CD4-positive, alpha-beta T cell treated with Interleukin-21 for 1 hour (primary cell): Measurements from ENCODE around the gene NAV3.
"Not testable (repeated sequence)": the region's sequence is repeated elsewhere in the genome, so short reads cannot be mapped to it uniquely, and the experiment has no call there.

Experiments
- DNase-seq: peaks from one replicate; pipeline ENCODE4 v3.0.0-alpha.2; 2020

The NAV3 gene

DNA sequence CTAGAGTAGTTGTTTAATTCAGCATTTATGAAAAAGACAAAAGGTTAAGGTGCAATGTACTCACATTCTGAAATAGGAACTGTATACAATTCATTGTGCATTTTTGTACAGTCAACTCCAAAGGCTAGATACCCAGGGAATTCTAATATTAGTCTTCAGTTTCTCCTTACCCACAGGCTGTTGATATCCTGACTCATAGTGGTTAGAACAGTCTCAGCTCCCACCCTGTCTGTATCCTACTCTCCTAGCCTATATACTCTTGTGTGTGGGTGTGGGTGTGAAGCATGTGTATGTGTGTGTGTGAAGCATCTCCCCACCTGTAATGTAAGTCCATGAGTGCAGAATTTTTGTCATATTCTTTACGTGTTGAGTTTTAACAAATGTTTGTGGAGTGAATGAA is 229.5 kb downstream of the NAV3 start:
- no peak for DNase-seq

- DNase-seq = no peak
Observed at GRCh38 chr12:78062786-78063185, 232.1 kb downstream of the NAV3 start.

DNA sequence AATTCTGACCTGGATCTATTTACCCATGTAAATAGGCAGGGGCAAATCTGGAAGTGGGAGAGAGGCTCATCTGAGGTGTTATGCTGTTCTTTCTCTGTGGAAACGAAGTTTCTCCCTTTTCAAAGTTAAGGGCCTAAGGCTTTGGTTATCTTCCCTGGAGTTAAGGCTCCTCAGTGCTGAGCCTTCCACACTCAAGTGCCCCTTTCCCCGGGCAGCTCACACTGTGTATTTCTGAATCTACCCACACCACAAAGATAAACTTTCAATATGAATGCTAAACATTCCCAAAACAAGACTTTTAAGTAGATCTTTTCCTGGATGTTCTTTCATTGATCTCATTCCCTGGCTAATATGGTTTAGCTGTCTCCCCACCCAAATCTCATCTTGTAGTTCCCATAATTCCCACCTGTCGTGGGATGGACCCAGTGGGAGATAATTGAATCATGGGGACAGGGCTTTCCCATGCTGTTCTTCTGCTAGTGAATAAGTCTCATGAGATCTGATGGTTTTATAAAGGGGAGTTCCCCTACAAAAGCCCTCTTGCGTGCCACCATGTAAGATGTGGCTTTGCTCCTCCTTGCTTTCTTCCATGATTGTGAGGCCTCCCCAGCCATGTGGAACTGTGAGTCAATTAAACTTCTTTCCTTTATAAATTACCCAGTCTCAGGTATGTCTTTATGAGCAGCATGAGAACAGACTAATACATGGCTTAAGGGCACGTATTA is 251.1 kb downstream of the NAV3 start:
- DNase-seq = no peak

- no peak for DNase-seq
Observed at GRCh38 chr12:78085542-78086182, 255.0 kb downstream of the NAV3 start.

- no peak for DNase-seq
Observed at GRCh38 chr12:78086553-78087362, 256.1 kb downstream of the NAV3 start.

DNA sequence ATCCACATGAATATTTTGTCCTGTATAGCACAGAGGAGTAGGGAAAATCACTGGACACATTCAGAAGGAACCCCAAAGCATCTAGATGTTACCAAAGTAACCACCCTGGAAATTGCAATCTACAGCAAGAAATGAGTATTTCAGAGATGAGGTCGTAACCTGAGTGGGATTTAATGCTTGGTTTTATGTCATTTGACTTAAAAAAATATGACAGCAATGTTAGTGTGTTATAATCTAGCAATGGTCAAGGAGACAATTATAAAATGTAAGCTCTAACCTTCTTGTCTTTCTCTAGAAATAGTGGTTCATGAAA is 256.6 kb downstream of the NAV3 start:
- no peak for DNase-seq

DNA sequence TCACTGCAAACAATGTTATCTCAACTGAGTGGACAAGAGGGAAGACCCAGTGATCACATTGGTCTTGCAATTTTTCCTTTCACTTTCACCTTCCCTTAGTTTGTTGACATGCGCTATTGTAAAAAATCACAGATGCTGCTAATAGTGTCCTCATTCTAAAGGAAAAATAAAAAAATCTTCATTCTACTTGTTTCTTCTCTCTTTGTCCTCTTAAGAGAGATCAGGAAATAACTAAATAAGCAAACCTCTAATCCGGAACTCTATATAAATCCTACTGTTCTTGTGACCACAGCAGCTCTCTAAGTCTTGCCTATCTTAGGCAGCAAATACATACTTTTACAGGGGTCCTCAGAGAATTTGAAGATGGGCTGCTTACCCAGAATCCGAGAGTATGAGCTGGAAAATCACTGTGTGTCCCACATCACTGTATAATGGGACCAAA is 257.7 kb downstream of the NAV3 start:
- DNase-seq = no peak

DNA sequence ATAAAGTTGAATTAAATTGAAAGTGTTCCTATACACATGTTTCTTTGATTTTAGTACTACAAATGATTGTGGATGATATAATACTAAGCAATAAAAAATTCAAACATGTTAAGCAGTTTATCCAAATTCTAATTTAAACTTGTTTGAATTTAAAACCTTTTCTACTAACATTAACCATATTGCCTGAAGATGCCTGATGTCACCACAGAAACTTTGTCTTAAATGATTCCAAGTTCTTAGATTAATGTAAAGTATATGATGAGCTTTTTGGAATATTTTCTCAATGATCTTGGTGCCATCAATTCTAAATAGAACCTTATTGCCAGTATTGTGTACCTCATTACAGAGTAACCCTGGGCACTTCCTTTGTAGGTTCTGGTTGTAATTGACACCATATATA is 259.6 kb downstream of the NAV3 start:
- DNase-seq = no peak

DNA sequence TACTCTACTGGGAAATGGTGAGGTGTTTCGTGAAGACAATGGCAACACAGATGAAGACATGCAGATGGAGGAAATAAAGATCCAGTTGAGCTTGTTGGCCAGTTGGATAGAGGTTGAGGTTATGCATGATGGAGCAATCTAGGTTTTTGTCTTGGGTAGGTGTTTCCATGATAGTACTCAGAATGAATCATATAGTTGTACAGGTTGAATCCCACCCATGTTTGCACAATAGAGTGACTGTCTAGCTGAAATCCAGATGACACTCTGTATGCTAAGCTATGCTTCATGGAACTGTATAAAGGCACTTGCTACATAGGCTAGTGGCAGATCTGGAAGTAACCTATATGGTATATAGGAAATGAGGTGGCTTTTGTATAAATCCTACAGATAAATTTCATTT is 264.9 kb downstream of the NAV3 start:
- DNase-seq = no peak

DNA sequence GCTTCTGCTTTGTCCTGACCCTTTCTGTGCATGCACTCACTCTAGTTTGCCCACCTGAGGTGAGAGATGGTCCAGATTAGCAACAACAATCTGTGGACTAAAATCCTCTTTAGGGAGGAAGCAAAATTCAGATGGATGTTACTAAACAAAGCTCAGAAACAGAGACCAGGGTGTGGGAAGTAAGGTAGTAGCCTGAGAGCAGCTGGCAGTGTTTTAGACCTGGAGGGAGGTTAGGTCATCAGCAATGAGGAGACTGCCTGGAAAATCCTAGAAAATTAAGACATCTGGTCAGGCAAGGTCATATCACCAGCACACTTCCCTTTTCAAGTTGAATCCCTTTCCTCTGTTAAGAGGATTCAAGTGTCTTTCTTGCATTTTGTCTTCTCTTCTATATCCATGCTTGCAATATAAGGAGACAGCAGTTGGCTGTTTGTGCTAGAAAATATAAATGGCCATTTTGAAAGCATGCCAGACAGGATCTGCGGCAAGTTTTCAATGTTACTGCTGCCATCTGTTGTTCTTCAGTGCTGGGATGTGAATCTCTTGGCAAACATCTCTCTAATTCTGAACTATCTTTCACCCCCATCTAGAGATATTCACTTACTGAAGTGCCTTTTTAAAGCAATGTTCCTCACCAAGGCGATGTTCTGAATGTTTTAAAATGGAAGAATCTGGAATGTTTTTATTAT is 266.4 kb downstream of the NAV3 start:
- DNase-seq = no peak

GRCh38 chr12:78099806-78100205 is 269.1 kb downstream of the NAV3 start:
- no peak for DNase-seq

GRCh38 chr12:78101113-78101876 is 270.6 kb downstream of the NAV3 start:
- no peak for DNase-seq

DNA sequence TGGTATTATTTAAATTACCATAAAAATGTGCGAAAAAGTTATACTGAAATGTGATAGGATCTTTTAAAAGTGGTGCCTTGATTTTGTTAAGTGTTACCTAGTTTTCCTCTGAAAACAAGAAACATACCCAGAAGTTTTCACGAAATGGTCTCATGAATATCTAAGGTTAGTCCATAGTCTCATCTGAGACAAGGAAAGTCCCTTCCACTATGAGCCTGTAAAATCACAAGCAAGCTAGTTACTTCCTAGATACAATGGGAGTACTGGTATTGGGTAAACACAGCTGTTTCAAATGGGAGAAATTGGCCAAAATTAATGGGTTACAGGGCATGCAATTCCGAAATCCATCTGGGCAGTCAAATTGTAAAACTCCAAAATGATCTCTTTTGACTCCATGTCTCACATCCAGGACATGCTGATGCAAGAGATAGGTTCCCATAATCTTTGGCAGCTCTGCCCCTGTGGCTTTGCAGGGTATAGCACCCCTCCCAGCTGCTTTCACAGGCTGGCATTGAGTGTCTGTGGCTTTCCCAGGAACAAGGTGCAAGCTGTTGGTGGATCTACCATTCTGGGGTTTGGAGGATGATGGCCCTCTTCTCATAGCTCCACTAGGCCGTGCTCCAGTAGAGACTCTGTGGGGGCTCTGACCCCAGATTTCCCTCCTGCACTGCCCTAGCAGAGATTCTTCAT is 271.4 kb downstream of the NAV3 start:
- no peak for DNase-seq

GRCh38 chr12:78102801-78103200 is 272.1 kb downstream of the NAV3 start:
- DNase-seq = not testable (repeated sequence)

- no peak for DNase-seq
Observed at GRCh38 chr12:78115889-78116288, 285.2 kb downstream of the NAV3 start.

DNA sequence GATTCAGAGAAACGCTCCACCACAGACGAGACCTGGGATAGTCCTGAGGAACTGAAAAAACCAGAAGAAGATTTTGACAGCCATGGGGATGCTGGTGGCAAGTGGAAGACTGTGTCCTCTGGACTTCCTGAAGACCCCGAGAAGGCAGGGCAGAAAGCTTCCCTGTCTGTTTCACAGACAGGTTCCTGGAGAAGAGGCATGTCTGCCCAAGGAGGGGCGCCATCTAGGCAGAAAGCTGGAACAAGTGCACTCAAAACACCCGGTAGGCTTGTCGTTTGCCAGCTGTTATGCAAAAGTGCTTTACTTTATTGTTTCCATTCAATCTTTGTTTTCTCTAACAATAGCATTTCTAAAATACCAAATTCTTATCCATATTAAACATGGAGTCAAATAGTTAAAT is 287.3 kb downstream of the NAV3 start:
- DNase-seq = no peak

DNA sequence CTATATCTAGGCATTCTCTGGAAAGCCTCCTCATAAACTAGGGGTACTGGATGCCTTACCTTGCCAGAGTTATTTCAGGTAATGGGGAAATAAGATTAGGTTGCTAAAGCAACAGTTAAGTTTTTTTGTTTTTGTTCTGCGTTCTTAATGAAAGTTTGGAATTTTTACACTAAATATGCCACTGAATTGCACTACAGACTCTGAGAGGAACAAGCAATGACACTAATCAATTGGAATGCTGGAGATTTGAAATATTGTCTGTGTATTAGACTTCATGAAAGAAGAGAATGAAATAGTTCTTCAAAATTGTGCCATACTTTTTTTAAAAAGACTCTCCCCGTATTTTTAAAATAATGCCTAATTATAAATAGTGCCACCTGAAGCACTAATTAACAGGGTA is 287.8 kb downstream of the NAV3 start:
- no peak for DNase-seq

- no peak for DNase-seq
Observed at GRCh38 chr12:78119351-78119918, 288.7 kb downstream of the NAV3 start.

GRCh38 chr12:78120306-78120705 is 289.6 kb downstream of the NAV3 start:
- DNase-seq = no peak

GRCh38 chr12:78120866-78121560 is 290.3 kb downstream of the NAV3 start:
- no peak for DNase-seq
